COLO668 (cell line): Measurements from ENCODE around the gene RNF225.
"Not testable (repeated sequence)": the region's sequence is repeated elsewhere in the genome, so short reads cannot be mapped to it uniquely, and the experiment has no call there.

ENCODE experiments used
- DNase-seq: peaks from one replicate; lab custom pipeline; 2025; ENCODE audit not compliant: unreplicated experiment; lab: John Stamatoyannopoulos, UW

The RNF225 gene

GRCh38 chr19:58407658-58408151 lies 12.2 kb downstream of the RNF225 start:
- peak; percentile 36 for DNase-seq

GRCh38 chr19:58408152-58409009 lies 12.9 kb downstream of the RNF225 start, which contains the start of gene ZNF584:
Gene ZNF584, plus strand, starts transcription at chr19:58408649. Its CDS starts 499 bp downstream, at chr19:58409148.
- peak; percentile 93 for DNase-seq

GRCh38 chr19:58409010-58409790 lies 13.7 kb downstream of the RNF225 start:
- DNase-seq, result peak; percentile 36

- no peak for DNase-seq
Measured at GRCh38 chr19:58416604-58417003, 21.1 kb downstream of the RNF225 start.

GRCh38 chr19:58417071-58417470 lies 21.6 kb downstream of the RNF225 start:
- no peak for DNase-seq

- DNase-seq, result no peak
Measured at GRCh38 chr19:58428617-58429016, 33.2 kb downstream of the RNF225 start.

- DNase-seq, result no peak
Measured at GRCh38 chr19:58429745-58430144, 34.3 kb downstream of the RNF225 start.

- no peak for DNase-seq
Measured at GRCh38 chr19:58434217-58434616, 38.8 kb downstream of the RNF225 start.

- peak; percentile 94 for DNase-seq
Measured at GRCh38 chr19:58439576-58440554, 44.4 kb downstream of the RNF225 start, which contains the start of gene ZNF132. Gene ZNF132, minus strand, starts transcription at chr19:58440153. Its CDS starts 332 bp downstream, at chr19:58439821.

- DNase-seq, result no peak
Measured at GRCh38 chr19:58440556-58440955, 45.1 kb downstream of the RNF225 start.

- not testable (repeated sequence) for DNase-seq
Measured at GRCh38 chr19:58442986-58443385, 47.5 kb downstream of the RNF225 start.
